H1 (cell line): ENCODE data around the gene AP1G2.

ENCODE experiments used
- CHD2 ChIP-seq: IDR thresholded peaks from 2 replicates; pipeline ENCODE4 v1.6.1; 2012; ENCODE audit warnings: low read length, improper control_type of control experiment
- HDAC2 ChIP-seq, 2 experiments: fragments of 300-600 bp in 1 of 2; sonication (generic) in 1 of 2; IDR thresholded peaks; 2 replicates each; pipeline ENCODE4 v1.6.1; 2011 to 2012; ENCODE audit warnings: low read depth in 2 of 2, low read length in 2 of 2, mild to moderate bottlenecking in 2 of 2, moderate library complexity in 2 of 2, borderline replicate concordance in 1 of 2, inconsistent platforms in 1 of 2
- MAFK ChIP-seq: IDR thresholded peaks from 2 replicates; pipeline ENCODE4 v1.6.1; 2012; ENCODE audit warnings: low read depth, mild to moderate bottlenecking, improper control_type of control experiment, low read length
- PHF8 ChIP-seq: fragments of 200-600 bp; sonication (generic); conservative IDR thresholded peaks from 2 replicates; pipeline ENCODE4 v1.7.1; 2012; ENCODE audit warnings: low read depth, mild to moderate bottlenecking, inconsistent platforms, low read length, moderate library complexity
- POLR2A ChIP-seq, 2 experiments: IDR thresholded peaks; 1 replicate in 1 of 2; 2 replicates in 1 of 2; pipeline ENCODE4 v1.6.1; 2011; ENCODE audit warnings: low read depth in 2 of 2, low read length in 2 of 2, mild to moderate bottlenecking in 2 of 2; ENCODE audit errors: control extremely low read depth in 1 of 2
- POLR2AphosphoS5 ChIP-seq: IDR thresholded peaks from 2 replicates; pipeline ENCODE4 v1.6.1; 2011; ENCODE audit warnings: low read depth, low read length
- RAD21 ChIP-seq, 2 experiments: IDR thresholded peaks in 1 of 2; conservative IDR thresholded peaks in 1 of 2; 2 replicates each; pipeline ENCODE4 v1.6.1; 2011; ENCODE audit warnings: low read depth in 2 of 2, low read length in 2 of 2, improper control_type of control experiment in 1 of 2, inconsistent platforms in 1 of 2, mild to moderate bottlenecking in 1 of 2, moderate library complexity in 1 of 2
- SIX5 ChIP-seq: IDR thresholded peaks from 2 replicates; pipeline ENCODE4 v1.6.1; 2011; ENCODE audit warnings: mild to moderate bottlenecking, low read depth, low read length
- SP1 ChIP-seq: IDR thresholded peaks from 2 replicates; pipeline ENCODE4 v1.6.1; 2011; ENCODE audit warnings: low read depth, low read length
- TAF1 ChIP-seq: IDR thresholded peaks from 2 replicates; pipeline ENCODE4 v1.6.1; 2011; ENCODE audit warnings: mild to moderate bottlenecking, low read depth, low read length
- TEAD4 ChIP-seq: IDR thresholded peaks from 2 replicates; pipeline ENCODE4 v1.6.1; 2012; ENCODE audit warnings: low read depth, low read length, inconsistent platforms, mixed read lengths
- TF ChIP-seq, protein P1 (sequence below), 3 experiments: IDR thresholded peaks; 1 replicate in 2 of 3; 2 replicates in 1 of 3; pipeline versions ENCODE4 v1.5.1 to v1.6.1; 2011; ENCODE audit warnings: low read length in 3 of 3, mild to moderate bottlenecking in 3 of 3, inconsistent platforms in 2 of 3, low read depth in 1 of 3, moderate library complexity in 1 of 3; ENCODE audit not compliant: insufficient read depth in 1 of 3; ENCODE audit errors: control extremely low read depth in 1 of 3
- TF ChIP-seq, protein P2 (sequence below): IDR thresholded peaks from 2 replicates; pipeline ENCODE4 v1.6.1; 2011; ENCODE audit warnings: low read depth, mild to moderate bottlenecking, low read length; ENCODE audit not compliant: insufficient read depth
- TF ChIP-seq, protein P3 (sequence below): IDR thresholded peaks from 2 replicates; pipeline ENCODE4 v1.6.1; 2012; ENCODE audit warnings: inconsistent platforms

DNA sequence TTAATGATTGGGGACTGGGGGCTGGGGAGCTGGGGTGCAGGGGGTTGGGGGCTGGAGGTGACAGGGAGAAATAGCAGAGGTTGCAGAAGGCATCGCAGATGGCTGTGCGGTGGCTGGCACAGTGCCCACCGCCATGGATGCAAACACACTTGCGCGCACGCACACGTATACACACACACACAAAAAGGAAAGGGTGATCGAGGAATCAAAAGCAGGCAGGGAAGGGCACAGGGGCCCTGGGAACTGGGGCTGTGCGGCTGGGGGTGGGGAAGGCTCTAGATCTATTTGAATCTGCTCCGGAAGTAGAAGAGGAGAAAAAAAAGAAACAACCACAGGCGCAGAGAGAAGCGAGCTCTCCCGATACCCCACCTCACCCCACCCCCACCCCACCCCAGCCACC lies 55.4 kb downstream of the AP1G2 start:
- TF ChIP-seq TAF1, result no peak
- no peak for TF ChIP-seq POLR2AphosphoS5
- no peak for TF ChIP-seq SP1
- TF ChIP-seq CHD2, result no peak
- TF ChIP-seq RAD21 (IDR thresholded peaks at IDR 0.05 in 1 of 2, conservative IDR thresholded peaks at IDR 0.05 in 1 of 2; ENCODE audit: low read depth in 2 of 2, low read length in 2 of 2), result no peak
- TF ChIP-seq PHF8, result no peak
- TF ChIP-seq, protein P1, sequence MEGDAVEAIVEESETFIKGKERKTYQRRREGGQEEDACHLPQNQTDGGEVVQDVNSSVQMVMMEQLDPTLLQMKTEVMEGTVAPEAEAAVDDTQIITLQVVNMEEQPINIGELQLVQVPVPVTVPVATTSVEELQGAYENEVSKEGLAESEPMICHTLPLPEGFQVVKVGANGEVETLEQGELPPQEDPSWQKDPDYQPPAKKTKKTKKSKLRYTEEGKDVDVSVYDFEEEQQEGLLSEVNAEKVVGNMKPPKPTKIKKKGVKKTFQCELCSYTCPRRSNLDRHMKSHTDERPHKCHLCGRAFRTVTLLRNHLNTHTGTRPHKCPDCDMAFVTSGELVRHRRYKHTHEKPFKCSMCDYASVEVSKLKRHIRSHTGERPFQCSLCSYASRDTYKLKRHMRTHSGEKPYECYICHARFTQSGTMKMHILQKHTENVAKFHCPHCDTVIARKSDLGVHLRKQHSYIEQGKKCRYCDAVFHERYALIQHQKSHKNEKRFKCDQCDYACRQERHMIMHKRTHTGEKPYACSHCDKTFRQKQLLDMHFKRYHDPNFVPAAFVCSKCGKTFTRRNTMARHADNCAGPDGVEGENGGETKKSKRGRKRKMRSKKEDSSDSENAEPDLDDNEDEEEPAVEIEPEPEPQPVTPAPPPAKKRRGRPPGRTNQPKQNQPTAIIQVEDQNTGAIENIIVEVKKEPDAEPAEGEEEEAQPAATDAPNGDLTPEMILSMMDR (IDR thresholded peaks at IDR 0.05; ENCODE audit: control extremely low read depth in 1 of 3, insufficient read depth in 1 of 3, low read depth in 1 of 3, low read length in 3 of 3), result no peak
- no peak for TF ChIP-seq POLR2A (IDR thresholded peaks at IDR 0.05; ENCODE audit: control extremely low read depth in 1 of 2, low read depth in 2 of 2, low read length in 2 of 2)
- TF ChIP-seq, protein P2, sequence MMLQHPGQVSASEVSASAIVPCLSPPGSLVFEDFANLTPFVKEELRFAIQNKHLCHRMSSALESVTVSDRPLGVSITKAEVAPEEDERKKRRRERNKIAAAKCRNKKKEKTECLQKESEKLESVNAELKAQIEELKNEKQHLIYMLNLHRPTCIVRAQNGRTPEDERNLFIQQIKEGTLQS, result no peak
- no peak for TF ChIP-seq SIX5
- TF ChIP-seq TEAD4, result no peak
- no peak for TF ChIP-seq HDAC2 (IDR thresholded peaks at IDR 0.05; ENCODE audit: borderline replicate concordance in 1 of 2, low read depth in 2 of 2, low read length in 2 of 2)
- TF ChIP-seq, protein P3, sequence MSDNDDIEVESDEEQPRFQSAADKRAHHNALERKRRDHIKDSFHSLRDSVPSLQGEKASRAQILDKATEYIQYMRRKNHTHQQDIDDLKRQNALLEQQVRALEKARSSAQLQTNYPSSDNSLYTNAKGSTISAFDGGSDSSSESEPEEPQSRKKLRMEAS, result no peak
- TF ChIP-seq MAFK, result no peak
